MM.1S (cell line): ENCODE data around the gene POU4F3.

Source experiments
- DNase-seq: peaks from one replicate; pipeline ENCODE4 v3.0.0-alpha.2; 2015
- H2AFZ ChIP-seq: fragments of 300-600 bp; sonication (generic); 2 replicates; pipeline ENCODE4 v1.6.0; 2016; ENCODE audit warnings: antibody characterized with exemption, low read length
- H3F3A ChIP-seq: fragments of 300-600 bp; sonication (generic); 2 replicates; pipeline ENCODE4 v1.6.1; 2016; ENCODE audit warnings: mild to moderate bottlenecking, antibody characterized with exemption, low read length, moderate library complexity, mixed read lengths; ENCODE audit not compliant: insufficient read depth
- H3K27ac ChIP-seq: fragments of 300-600 bp; sonication (generic); 2 replicates; pipeline ENCODE4 v1.5.1; 2016; ENCODE audit warnings: mild to moderate bottlenecking, low read length
- H3K27me3 ChIP-seq: fragments of 300-600 bp; sonication (generic); replicated peaks from 2 replicates; pipeline ENCODE4 v1.6.0; 2016; ENCODE audit warnings: low read length; ENCODE audit not compliant: insufficient read depth
- H3K36me3 ChIP-seq: fragments of 300-600 bp; sonication (generic); replicated peaks from 2 replicates; pipeline ENCODE4 v1.6.1; 2016; ENCODE audit warnings: mild to moderate bottlenecking, low read length, mixed read lengths; ENCODE audit not compliant: insufficient read depth
- H3K4me1 ChIP-seq: fragments of 300-600 bp; sonication (generic); 2 replicates; pipeline ENCODE4 v1.6.1; 2016; ENCODE audit warnings: low read length, mixed read lengths
- H3K4me2 ChIP-seq: fragments of 300-600 bp; sonication (generic); 2 replicates; pipeline ENCODE4 v1.6.0; 2016; ENCODE audit warnings: low read depth, low read length
- H3K4me3 ChIP-seq: fragments of 300-600 bp; sonication (generic); 2 replicates; pipeline ENCODE4 v1.5.1; 2016; ENCODE audit warnings: low read length, mixed read lengths
- H3K79me2 ChIP-seq: fragments of 300-600 bp; sonication (generic); 2 replicates; pipeline ENCODE4 v1.6.1; 2016; ENCODE audit warnings: mixed run types, low read length, mixed read lengths
- H3K9ac ChIP-seq: fragments of 300-600 bp; sonication (generic); 2 replicates; pipeline ENCODE4 v1.6.1; 2016; ENCODE audit warnings: low read length, mixed read lengths
- H3K9me2 ChIP-seq: fragments of 300-600 bp; sonication (generic); replicated peaks from 2 replicates; pipeline ENCODE4 v1.6.1; 2016; ENCODE audit warnings: mild to moderate bottlenecking, low read length, mixed read lengths; ENCODE audit not compliant: insufficient read depth
- H3K9me3 ChIP-seq: fragments of 300-600 bp; sonication (generic); replicated peaks from 2 replicates; pipeline ENCODE4 v1.6.1; 2016; ENCODE audit warnings: mild to moderate bottlenecking, low read length, mixed read lengths; ENCODE audit not compliant: insufficient read depth
- H4K20me1 ChIP-seq: fragments of 300-600 bp; sonication (generic); 2 replicates; pipeline ENCODE4 v1.6.1; 2016; ENCODE audit warnings: mild to moderate bottlenecking, low read length, moderate library complexity, mixed read lengths; ENCODE audit not compliant: insufficient read depth
- EZH2 ChIP-seq: fragments of 300-600 bp; sonication (generic); optimal IDR thresholded peaks from 2 replicates; pipeline ENCODE3; 2017; ENCODE audit warnings: low read depth, mild to moderate bottlenecking, antibody characterized with exemption, low read length, mixed read lengths
- EZH2phosphoT487 ChIP-seq: fragments of 300-600 bp; sonication (generic); IDR thresholded peaks from 2 replicates; pipeline ENCODE4 v1.6.1; 2018; ENCODE audit warnings: antibody characterized with exemption, low read length
- TF ChIP-seq, protein P1 (sequence below): fragments of 300-600 bp; sonication (generic); IDR thresholded peaks from 2 replicates; pipeline ENCODE4 v1.5.1; 2016; ENCODE audit warnings: antibody characterized with exemption, low read length, mixed read lengths

POU4F3 gene

DNA sequence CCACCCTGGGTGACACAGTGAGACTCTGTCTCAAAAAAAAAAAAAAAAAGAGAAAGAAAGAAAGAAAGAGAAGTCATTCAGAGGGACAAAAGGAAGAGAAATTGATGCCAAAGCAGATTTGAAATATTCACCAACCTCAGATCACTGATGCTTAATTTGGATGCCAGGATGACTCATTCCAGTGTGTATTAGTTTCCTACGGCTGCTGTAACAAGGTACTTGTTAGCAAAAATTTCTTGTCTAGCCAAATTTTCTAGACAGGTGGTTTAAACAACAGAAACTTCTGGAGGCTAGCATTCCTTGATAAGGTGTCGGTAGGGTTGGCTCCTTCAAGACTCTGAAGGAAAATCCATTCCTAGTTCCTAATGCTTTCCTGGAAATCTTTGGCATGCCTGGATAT is 42.1 kb downstream of the POU4F3 start:
- Histone ChIP-seq H3K9me2 (no peaks in the 10 kb centered on the region), H3K4me3 (no peak overlapping the region), H3K27ac (no peak overlapping the region), H3K36me3 (no peaks in the 10 kb centered on the region), H3K9ac (no peak overlapping the region), H2AFZ (no peak overlapping the region), H3K4me1 (no peaks in the 10 kb centered on the region), H4K20me1 (no peaks in the 10 kb centered on the region), H3K79me2 (no peaks in the 10 kb centered on the region), H3F3A (no peaks in the 10 kb centered on the region), H3K9me3 (no peaks in the 10 kb centered on the region), H3K4me2 (no peak overlapping the region), H3K27me3 (no peaks in the 10 kb centered on the region)
- DNase-seq = no peak
- TF ChIP-seq, protein P1, sequence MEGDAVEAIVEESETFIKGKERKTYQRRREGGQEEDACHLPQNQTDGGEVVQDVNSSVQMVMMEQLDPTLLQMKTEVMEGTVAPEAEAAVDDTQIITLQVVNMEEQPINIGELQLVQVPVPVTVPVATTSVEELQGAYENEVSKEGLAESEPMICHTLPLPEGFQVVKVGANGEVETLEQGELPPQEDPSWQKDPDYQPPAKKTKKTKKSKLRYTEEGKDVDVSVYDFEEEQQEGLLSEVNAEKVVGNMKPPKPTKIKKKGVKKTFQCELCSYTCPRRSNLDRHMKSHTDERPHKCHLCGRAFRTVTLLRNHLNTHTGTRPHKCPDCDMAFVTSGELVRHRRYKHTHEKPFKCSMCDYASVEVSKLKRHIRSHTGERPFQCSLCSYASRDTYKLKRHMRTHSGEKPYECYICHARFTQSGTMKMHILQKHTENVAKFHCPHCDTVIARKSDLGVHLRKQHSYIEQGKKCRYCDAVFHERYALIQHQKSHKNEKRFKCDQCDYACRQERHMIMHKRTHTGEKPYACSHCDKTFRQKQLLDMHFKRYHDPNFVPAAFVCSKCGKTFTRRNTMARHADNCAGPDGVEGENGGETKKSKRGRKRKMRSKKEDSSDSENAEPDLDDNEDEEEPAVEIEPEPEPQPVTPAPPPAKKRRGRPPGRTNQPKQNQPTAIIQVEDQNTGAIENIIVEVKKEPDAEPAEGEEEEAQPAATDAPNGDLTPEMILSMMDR = no peak
- TF ChIP-seq EZH2 (no peak), EZH2phosphoT487 (no peak)

DNA sequence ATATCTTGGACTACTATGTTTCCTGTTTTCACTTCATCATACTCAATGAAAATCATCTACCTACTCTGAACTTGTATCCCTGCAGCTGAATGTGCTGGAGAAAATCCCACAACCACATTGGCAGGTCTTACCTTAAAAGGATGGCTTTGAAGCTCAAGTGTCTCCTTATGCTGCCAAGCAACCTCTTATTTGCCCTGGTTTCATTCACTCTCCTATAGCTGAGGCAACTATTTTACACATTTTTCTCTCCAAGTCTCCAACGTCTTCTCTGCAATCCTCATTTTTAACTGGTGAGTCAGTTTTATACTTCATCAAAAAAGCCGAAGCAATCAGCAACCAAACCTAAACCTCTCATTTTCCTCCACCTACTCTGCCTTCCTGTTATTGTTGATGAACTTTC is 49.7 kb downstream of the POU4F3 start:
- Histone ChIP-seq H4K20me1 (no peaks in the 10 kb centered on the region), H3K9me3 (no peaks in the 10 kb centered on the region), H3K36me3 (no peaks in the 10 kb centered on the region), H3K9me2 (no peaks in the 10 kb centered on the region), H3K4me1 (no peaks in the 10 kb centered on the region), H3K79me2 (no peaks in the 10 kb centered on the region), H3F3A (no peaks in the 10 kb centered on the region), H3K27me3 (no peaks in the 10 kb centered on the region), H3K4me2 (no peak overlapping the region), H3K27ac (no peak overlapping the region), H3K9ac (no peak overlapping the region), H3K4me3 (no peak overlapping the region), H2AFZ (no peak overlapping the region)
- no peak for DNase-seq
- TF ChIP-seq EZH2phosphoT487 (no peak), EZH2 (no peak)
- TF ChIP-seq, protein P1 = no peak

DNA sequence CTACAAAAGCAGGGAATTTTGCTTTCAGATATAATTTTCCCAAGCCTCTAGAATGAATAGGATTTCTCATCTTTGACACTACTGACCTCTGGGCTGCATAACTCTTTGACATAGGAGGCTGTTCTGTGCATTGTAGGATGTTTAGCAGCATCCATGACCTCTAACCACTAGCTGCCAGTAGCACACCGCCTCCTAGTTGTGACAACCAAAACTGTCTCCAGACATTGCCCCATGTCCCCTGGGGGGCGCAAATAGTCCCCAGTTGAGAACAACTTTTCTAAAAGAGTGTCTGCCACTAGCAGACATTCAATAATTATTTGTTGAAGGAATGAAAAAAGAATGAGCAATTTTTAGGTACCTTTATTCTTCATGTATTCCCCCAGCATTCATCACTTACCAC is 51.8 kb downstream of the POU4F3 start:
- Histone ChIP-seq H3K9me3 (no peaks in the 10 kb centered on the region), H3K27ac (no peak overlapping the region), H3K9ac (no peak overlapping the region), H3K27me3 (no peaks in the 10 kb centered on the region), H3K4me1 (no peaks in the 10 kb centered on the region), H3K9me2 (no peaks in the 10 kb centered on the region), H3K4me3 (no peak overlapping the region), H2AFZ (no peak overlapping the region), H3K79me2 (no peaks in the 10 kb centered on the region), H3F3A (no peaks in the 10 kb centered on the region), H3K4me2 (no peak overlapping the region), H4K20me1 (no peaks in the 10 kb centered on the region), H3K36me3 (no peaks in the 10 kb centered on the region)
- TF ChIP-seq EZH2phosphoT487 = no peak
- TF ChIP-seq, protein P1 = peak; percentile 16; the same call in 1 of the 2 replicates
- DNase-seq = no peak
